ENCODE data around the gene FAXC. TPM values are rescaled to one million over a fixed set of nuclear protein-coding genes. Genes with fewer than 3 reads are reported as not detected.

Gene FAXC
- total RNA-seq, result 0.20 and 1.3 TPM in 2 replicates

- DNase-seq (ENCODE audit: low read depth in 2 of 2), result peak; percentile 7 to 57
These were observed at the start of gene FAXC for GRCh38 chr6:99349171-99350141. TSS of gene FAXC (minus strand) at chr6:99349674. CDS start at chr6:99349372, 302 bp downstream.

- DNase-seq (ENCODE audit: low read depth in 2 of 2), result no peak
These were observed 47.8 kb upstream of the FAXC start for GRCh38 chr6:99397287-99397686.

- DNase-seq (ENCODE audit: low read depth in 2 of 2), result peak; percentile 78 to 83
These were observed 44.4 kb upstream of the FAXC start, which contains the start of gene COQ3 for GRCh38 chr6:99393698-99394531. TSS of gene COQ3 (minus strand) at chr6:99394195. CDS start at chr6:99394179, 16 bp downstream.

- no peak for DNase-seq (ENCODE audit: low read depth in 2 of 2)
These were observed 43.9 kb upstream of the FAXC start for GRCh38 chr6:99393366-99393697.

- no peak for DNase-seq (ENCODE audit: low read depth in 2 of 2)
These were observed 41.4 kb upstream of the FAXC start for GRCh38 chr6:99390896-99391295.

- no peak for DNase-seq (ENCODE audit: low read depth in 2 of 2)
These were observed 35.0 kb upstream of the FAXC start for GRCh38 chr6:99384507-99384906.

- DNase-seq (ENCODE audit: low read depth in 2 of 2), result no peak
These were observed 29.2 kb upstream of the FAXC start for GRCh38 chr6:99378636-99379035.

GRCh38 chr6:99369533-99369932 lies 20.1 kb upstream of the FAXC start:
- DNase-seq (ENCODE audit: low read depth in 2 of 2), result no peak

GRCh38 chr6:99366852-99367251 lies 17.4 kb upstream of the FAXC start:
- DNase-seq (ENCODE audit: low read depth in 2 of 2), result no peak

- DNase-seq (ENCODE audit: low read depth in 2 of 2), result no peak
These were observed 14.6 kb upstream of the FAXC start for GRCh38 chr6:99364026-99364425.

GRCh38 chr6:99362678-99363268 lies 13.3 kb upstream of the FAXC start:
- DNase-seq (ENCODE audit: low read depth in 2 of 2), result no peak

- no peak for DNase-seq (ENCODE audit: low read depth in 2 of 2)
These were observed 10.3 kb upstream of the FAXC start for GRCh38 chr6:99359800-99360199.

GRCh38 chr6:99356641-99357040 lies 7.2 kb upstream of the FAXC start:
- DNase-seq (ENCODE audit: low read depth in 2 of 2), result no peak

GRCh38 chr6:99354983-99355382 lies 5.5 kb upstream of the FAXC start:
- no peak for DNase-seq (ENCODE audit: low read depth in 2 of 2)

- DNase-seq (ENCODE audit: low read depth in 2 of 2), result no peak
These were observed 3.7 kb upstream of the FAXC start for GRCh38 chr6:99353126-99353525.

- DNase-seq (ENCODE audit: low read depth in 2 of 2), result no peak
These were observed 1.1 kb upstream of the FAXC start for GRCh38 chr6:99350573-99350972.

- no peak for DNase-seq (ENCODE audit: low read depth in 2 of 2)
These were observed 945 bp downstream of the FAXC start for GRCh38 chr6:99348288-99349170.

- DNase-seq (ENCODE audit: low read depth in 2 of 2), result no peak
These were observed 1.7 kb downstream of the FAXC start for GRCh38 chr6:99347804-99348203.

- no peak for DNase-seq (ENCODE audit: low read depth in 2 of 2)
These were observed 2.9 kb downstream of the FAXC start for GRCh38 chr6:99346595-99346994.

GRCh38 chr6:99345164-99345563 lies 4.3 kb downstream of the FAXC start:
- DNase-seq (ENCODE audit: low read depth in 2 of 2), result no peak

- DNase-seq (ENCODE audit: low read depth in 2 of 2), result peak in 1 of 2 donors; percentile 19
These were observed 5.2 kb downstream of the FAXC start for GRCh38 chr6:99344289-99344688.

All from lung microvascular endothelial cell (primary cell).